Measurements from ENCODE around the gene LRRN4CL.
"Not testable (repeated sequence)": the region's sequence is repeated elsewhere in the genome, so short reads cannot be mapped to it uniquely, and the experiment has no call there.

Gene LRRN4CL

GRCh38 chr11:62709247-62710000 is 20.1 kb upstream of the LRRN4CL start:
- DNase-seq, result peak; percentile 96 to 98

- DNase-seq, result peak; percentile 39 to 53
Observed at GRCh38 chr11:62708793-62709192, 19.5 kb upstream of the LRRN4CL start.

GRCh38 chr11:62708392-62708791 is 19.1 kb upstream of the LRRN4CL start:
- peak in 1 of 2 experiments; percentile 8 for DNase-seq

DNA sequence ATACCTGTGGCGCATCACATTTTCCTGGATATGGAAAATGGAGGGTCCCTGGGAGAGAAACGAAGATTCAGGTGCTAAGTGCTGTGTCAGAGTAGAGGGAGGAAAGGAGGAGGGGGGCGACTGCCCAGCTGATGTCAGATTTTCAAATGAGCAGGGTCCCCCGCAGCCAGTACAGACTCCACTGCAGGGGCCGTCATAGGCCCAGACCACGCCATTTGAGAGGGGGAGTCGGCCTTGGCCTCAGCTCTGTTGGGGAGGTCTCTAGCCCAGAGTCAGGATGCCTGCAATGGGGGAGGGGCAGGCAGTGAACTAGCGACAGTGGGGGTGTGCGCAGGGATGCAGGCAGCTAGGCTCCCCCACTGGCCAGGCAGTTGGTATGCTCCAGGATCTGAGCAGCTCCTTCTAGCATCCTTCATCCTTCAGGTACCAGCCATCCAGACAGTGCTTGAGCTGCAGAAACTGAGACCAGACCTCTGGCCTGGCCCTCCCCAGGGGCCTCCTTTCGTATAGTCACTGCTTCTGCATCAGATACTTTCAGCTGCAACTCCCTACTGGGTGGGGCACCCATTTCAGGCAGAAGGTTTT is 18.0 kb upstream of the LRRN4CL start, which contains the start of the genes BSCL2 and GNG3:
TSS of gene BSCL2 (minus strand) at position 148 of the 585 bp plus-strand sequence. CDS start 229 bp downstream, outside the sequence.
TSS of gene GNG3 (plus strand) at position 400 of the 585 bp plus-strand sequence. CDS start 620 bp downstream, outside the sequence.
- peak; percentile 90 for DNase-seq

DNA sequence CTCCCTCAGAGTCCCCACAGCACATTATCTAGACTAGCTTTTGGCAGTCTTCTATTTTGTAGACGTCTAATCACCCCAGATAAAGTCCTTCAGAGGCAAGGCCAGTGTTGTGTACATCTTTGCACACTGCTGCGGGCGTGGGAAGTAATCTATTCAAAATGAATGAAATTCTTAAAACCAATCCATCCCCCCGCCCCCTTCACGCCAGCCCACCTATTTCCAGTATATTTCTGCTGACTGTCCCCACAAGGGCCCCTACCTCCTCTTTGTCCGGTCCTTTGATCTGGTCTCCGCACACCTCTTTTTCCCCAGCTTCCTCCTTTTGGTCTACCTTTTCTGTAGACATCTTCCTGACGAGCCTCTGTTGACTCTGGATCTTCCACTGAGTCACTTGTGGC is 17.5 kb upstream of the LRRN4CL start:
- no peak for DNase-seq

GRCh38 chr11:62705880-62706849 is 16.8 kb upstream of the LRRN4CL start:
- DNase-seq, result peak; percentile 82 to 95

GRCh38 chr11:62705413-62705812 is 16.1 kb upstream of the LRRN4CL start:
- DNase-seq, result peak; percentile 29 to 70

DNA sequence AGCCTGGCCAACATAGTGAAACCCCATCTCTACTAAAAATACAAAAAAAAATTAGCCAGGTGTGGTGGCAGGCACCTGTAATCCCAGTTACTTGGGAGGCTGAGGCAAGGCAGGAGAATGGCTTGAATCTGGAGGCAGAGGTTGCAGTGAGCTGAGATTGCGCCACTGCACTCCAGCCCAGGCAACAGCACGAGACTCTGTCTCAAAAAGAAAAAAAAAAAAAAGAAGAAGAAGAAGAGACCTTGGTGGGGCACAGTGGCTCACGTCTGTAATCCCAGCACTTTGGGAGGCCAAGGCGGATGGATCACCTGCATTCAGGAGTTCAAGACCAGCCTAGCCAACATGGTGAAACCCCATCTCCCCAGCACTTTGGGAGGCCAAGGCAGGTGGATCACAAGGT is 14.6 kb upstream of the LRRN4CL start:
- DNase-seq, result not testable (repeated sequence)

DNA sequence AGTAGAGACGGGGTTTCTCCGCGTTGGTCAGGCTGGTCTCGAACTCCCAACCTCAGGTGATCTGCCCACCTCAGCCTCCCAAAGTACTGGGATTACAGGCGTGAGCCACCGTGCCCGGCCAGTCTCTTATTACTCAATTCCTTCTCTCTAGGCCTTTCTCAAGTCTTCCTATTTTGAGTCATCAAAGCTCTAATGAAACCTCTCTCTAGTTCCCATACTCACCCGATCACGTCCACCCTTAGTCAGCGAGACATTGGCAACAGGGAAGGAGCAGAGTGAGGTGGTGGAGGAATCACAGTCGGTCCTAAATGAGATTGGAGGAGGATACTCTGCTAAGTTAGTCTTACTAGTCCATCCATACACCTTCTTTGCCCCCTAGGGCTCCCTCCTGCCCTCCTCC is 12.9 kb upstream of the LRRN4CL start:
- no peak for DNase-seq

DNA sequence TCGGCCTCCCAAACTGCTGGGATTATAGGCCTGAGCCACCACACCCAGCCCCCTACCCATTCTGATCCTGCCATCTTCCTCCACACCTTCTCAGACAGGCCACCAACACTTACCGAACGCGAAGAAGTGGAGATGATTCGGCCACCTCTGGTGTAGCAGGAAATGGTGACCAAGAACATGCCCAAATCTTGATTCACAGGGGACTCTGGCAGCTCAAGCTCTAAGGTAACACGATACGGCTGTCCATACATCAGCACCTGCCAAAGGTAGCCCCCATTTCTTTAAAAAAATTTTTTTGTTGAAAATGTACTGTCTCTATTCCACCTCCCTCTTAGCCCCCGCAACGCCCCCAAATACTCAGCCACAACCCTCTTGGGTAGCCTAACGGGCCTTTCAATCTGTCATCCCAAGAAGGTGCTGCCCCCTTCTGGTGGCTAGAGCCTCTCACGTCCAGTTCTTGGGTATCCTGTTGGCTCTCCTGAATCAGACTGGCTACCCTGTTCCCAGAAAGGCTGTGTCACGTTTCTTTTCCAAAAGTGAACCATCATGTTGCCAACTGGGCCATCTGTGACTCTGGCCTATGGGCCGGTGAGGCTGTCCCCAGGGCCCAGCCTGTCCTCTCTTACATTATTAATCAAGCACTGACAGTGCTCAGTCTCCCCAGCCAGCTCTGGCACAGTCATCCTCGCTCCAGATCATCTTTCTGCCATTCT is 5.3 kb upstream of the LRRN4CL start:
- DNase-seq, result peak; percentile 42 to 80

DNA sequence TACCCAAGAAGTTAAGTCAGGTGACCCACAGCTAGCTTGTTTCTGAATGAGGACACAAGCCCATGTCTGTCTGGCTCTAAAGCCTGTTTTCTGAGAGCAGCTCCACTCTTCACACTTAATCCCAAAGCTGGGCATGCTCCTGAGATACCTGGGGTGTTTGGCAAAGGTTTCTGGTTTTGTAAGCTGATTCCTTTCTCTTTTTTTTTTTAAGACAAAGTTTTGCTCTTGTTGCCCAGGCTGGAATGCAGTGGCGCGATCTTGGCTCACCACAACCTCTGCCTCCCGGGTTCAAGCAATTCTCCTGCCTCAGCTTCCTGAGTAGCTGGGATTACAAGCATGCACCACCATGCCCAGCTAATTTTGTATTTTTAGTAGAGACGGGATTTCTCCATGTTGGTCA is 4.3 kb upstream of the LRRN4CL start:
- DNase-seq, result not testable (repeated sequence)

- no peak for DNase-seq
Observed at GRCh38 chr11:62688491-62688890, 839 bp downstream of the LRRN4CL start.

GRCh38 chr11:62687508-62688396 is 1.6 kb downstream of the LRRN4CL start:
- no peak for DNase-seq

DNA sequence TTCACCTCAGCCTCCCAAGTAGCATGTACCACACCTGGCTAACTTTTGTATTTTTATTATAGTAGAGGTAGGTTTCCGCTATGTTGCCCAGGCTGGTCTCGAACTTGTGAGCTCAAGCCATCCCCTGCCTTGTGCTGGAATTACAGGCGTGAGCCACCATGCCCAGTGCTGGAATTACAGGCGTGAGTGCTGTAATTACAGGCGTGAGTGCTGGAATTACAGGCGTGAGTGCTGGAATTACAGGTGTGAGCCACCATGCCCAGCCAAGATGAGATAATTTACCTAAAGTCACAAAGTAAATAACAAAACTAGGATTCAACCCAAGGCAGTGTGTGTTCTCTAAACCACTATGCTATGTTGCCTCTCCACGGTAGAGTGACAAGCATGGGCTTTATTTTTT is 6.8 kb downstream of the LRRN4CL start:
- no peak for DNase-seq

- peak; percentile 76 for DNase-seq
Observed at GRCh38 chr11:62680825-62681240, 8.5 kb downstream of the LRRN4CL start.

DNA sequence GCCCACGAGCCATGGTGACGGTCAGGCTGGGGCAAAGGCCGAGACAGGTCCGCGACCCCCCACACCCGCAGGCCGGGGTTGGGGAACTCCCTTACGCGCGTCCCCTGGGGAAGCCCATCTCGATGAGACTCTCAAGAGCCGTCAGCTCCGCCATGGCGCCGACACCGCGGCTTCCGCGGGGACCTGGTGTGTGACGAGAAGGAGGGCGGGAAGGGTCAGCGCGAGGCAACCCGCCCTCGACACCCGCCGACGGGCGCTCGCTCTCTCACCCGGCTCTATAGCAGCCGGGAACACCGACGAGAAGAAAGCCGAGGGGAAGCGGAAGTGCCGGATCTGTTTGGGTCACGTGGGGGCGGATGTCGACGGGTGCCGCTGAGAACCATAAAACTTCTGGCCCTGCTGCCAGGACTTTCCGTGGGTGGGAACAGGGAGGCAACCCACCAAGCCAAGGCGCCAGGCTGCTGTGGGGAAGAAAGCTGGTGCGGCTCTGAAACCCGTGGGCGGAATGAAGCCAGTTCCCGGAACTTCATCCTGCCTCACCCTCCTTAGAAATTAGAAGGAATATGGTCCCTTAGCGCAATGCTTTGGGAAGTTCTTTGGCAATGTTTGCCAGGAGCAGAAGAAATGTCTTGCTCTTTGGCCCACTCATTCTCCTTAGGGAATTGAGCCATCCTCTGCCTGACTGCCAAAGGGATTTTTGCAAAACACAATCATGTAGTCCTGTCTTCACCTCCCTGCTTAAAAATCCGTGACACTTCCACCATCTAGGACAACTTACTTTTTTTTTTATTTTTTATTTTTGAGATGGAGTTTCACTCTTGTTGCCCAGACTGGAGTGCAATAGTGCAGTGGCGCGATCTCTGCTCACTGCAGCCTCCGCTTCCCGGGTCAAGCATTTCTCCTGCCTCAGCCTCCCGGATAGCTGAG is 10.3 kb downstream of the LRRN4CL start, which contains the start of gene UBXN1:
TSS of gene UBXN1 (minus strand) at position 304 of the 927 bp plus-strand sequence. CDS start at position 154, 150 bp downstream.
- peak; percentile 82 to 92 for DNase-seq

DNA sequence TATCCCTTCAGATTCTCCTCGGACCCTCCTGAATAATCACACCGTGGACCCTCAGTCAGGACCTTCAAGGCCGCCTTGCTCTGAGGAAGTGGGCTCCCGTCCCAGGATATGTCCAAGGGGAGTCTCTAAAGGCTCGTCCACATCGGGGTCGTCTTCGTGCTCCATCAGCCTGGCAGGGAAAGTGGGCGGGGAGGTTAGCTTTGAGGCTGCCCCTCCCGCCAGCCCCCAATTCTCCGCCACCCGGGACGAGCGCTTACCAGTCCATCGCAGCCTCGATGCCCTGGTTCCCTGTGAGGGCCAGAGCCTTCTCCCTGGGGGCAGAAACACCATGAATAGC is 10.9 kb downstream of the LRRN4CL start:
- no peak for DNase-seq

- no peak for DNase-seq
Observed at GRCh38 chr11:62677714-62678113, 11.6 kb downstream of the LRRN4CL start.

- no peak for DNase-seq
Observed at GRCh38 chr11:62677156-62677555, 12.2 kb downstream of the LRRN4CL start.

GRCh38 chr11:62676698-62677097 is 12.6 kb downstream of the LRRN4CL start:
- no peak for DNase-seq

Data from SHP77 (cell line).